ENCODE results near the gene TOR2A. TPM values are rescaled to one million over a fixed set of nuclear protein-coding genes. Genes with fewer than 3 reads are reported as not detected.
A peak's percentile ranks its signal among the peaks of the same experiment; 100 is the strongest.

Gene TOR2A
- total RNA-seq, 1 experiment from 2014 or later, result 13.2 TPM

DNA sequence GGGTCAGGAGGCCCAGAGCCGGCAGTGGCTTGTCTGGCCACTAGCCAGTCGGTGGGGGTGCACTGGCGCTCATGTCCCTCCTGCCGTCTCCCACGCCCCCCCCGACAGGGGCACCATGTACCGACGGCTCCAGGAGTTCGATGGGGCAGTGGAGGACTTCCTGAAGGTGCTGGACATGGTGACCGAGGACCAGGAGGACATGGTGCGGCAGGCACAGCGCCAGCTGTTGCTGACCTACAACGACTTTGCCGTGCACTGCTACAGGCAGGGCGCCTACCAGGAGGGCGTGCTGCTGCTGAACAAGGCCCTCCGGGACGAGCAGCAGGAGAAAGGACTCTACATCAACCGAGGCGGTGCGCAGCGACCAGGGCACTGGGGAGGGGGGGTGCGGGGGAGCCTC, 11.1 kb downstream of the TOR2A start:
- no peaks in the 10 kb centered on the region for H3K79me2 ChIP-seq (ENCODE audit: insufficient read depth, low read length)
- no peaks in the 10 kb centered on the region for H3K36me3 Mint-ChIP-seq (ENCODE audit: insufficient read depth in 1 of 3, low read depth in 3 of 3)
- H3K27me3 Mint-ChIP-seq (ENCODE audit: low read depth), result no peaks in the 10 kb centered on the region
- H3K4me3 Mint-ChIP-seq, result no peak overlapping the region
- H3K27ac ChIP-seq (ENCODE audit: insufficient read length, low read depth, low read length), result no peak overlapping the region
- H3K23ac ChIP-seq (ENCODE audit: insufficient read length, low read depth, low read length), result no peak overlapping the region
- no peak overlapping the region for H3T11ph ChIP-seq (ENCODE audit: low read length)
- no peak overlapping the region for H2BK15ac ChIP-seq (ENCODE audit: low read depth, low read length)
- no peak overlapping the region for H2BK120ac ChIP-seq (ENCODE audit: low read depth, low read length, poor library complexity, severe bottlenecking)
- H2AK5ac ChIP-seq (ENCODE audit: insufficient read length, low read length), result no peak overlapping the region
- H2BK12ac ChIP-seq (ENCODE audit: insufficient read length, low read depth, low read length), result no peak overlapping the region
- H4K20me1 ChIP-seq (ENCODE audit: control insufficient read depth, insufficient read depth, insufficient read length), result no peaks in the 10 kb centered on the region
- H2AFZ ChIP-seq (ENCODE audit: low read length), result no peak overlapping the region
- WGBS (ENCODE audit: extremely low coverage, insufficient read length, low lambda C conversion rate), result no CpG with 5 or more reads among the region's 23 CpGs
- H3K4me2 ChIP-seq (ENCODE audit: insufficient read depth, insufficient read length, low read length), result no peak overlapping the region
- no peaks in the 10 kb centered on the region for H3K27me3 ChIP-seq (ENCODE audit: insufficient read depth, low read length)
- H4K91ac ChIP-seq (ENCODE audit: insufficient read length, low read depth, low read length), result no peak overlapping the region
- DNase-seq, result no peak
- no peak overlapping the region for H4K8ac ChIP-seq (replicated peaks; ENCODE audit: insufficient read length, low read depth, low read length)
- no peak overlapping the region for H2BK20ac ChIP-seq (ENCODE audit: low read depth, low read length, poor library complexity, severe bottlenecking)
- no peak overlapping the region for H2BK5ac ChIP-seq (ENCODE audit: insufficient read length, low read length)
- H3K23me2 ChIP-seq (ENCODE audit: insufficient read length, low read depth, low read length, poor library complexity, severe bottlenecking), result no peaks in the 10 kb centered on the region
- no peak overlapping the region for H3K18ac ChIP-seq (ENCODE audit: insufficient read length, low read depth, low read length)
- no peaks in the 10 kb centered on the region for H3K9me3 ChIP-seq (ENCODE audit: control insufficient read depth, low read depth, low read length)
- H3K9me3 Mint-ChIP-seq, result no peaks in the 10 kb centered on the region; a peak in 1 of 5 replicates
- no peaks in the 10 kb centered on the region; the same call in 1 of the 2 replicates for H3K4me1 ChIP-seq (ENCODE audit: insufficient read depth, low read length)
- 0 out of 7 replicates have a peak overlapping the region, but pooled peaks of 1 of the 3 experiments have one; percentile 59 for H3K27ac Mint-ChIP-seq
- H3K4me1 Mint-ChIP-seq, result peaks cover 0 to 12% of the 10 kb centered on the region in 2 experiments; a peak in 3 of 4 replicates
- H3K9ac ChIP-seq (ENCODE audit: extremely low read depth, insufficient read length, low read length), result no peak overlapping the region
- no peak overlapping the region for H3K14ac ChIP-seq (ENCODE audit: insufficient read depth, low read length)
- no peak overlapping the region for H4K5ac ChIP-seq (ENCODE audit: insufficient read length, low read depth, low read length)
- H3K56ac ChIP-seq (ENCODE audit: insufficient read length, low read depth, low read length), result no peak overlapping the region
- no peaks in the 10 kb centered on the region for H3K79me1 ChIP-seq (ENCODE audit: insufficient read depth, low read depth, low read length, poor library complexity, severe bottlenecking)
- no peak overlapping the region for H3K4ac ChIP-seq (ENCODE audit: low read depth, low read length)
- TF ChIP-seq, protein P1, sequence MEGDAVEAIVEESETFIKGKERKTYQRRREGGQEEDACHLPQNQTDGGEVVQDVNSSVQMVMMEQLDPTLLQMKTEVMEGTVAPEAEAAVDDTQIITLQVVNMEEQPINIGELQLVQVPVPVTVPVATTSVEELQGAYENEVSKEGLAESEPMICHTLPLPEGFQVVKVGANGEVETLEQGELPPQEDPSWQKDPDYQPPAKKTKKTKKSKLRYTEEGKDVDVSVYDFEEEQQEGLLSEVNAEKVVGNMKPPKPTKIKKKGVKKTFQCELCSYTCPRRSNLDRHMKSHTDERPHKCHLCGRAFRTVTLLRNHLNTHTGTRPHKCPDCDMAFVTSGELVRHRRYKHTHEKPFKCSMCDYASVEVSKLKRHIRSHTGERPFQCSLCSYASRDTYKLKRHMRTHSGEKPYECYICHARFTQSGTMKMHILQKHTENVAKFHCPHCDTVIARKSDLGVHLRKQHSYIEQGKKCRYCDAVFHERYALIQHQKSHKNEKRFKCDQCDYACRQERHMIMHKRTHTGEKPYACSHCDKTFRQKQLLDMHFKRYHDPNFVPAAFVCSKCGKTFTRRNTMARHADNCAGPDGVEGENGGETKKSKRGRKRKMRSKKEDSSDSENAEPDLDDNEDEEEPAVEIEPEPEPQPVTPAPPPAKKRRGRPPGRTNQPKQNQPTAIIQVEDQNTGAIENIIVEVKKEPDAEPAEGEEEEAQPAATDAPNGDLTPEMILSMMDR (conservative IDR thresholded peaks at IDR 0.05), result no peak
